Activated CD4-positive, alpha-beta T cell treated with anti-CD3 and anti-CD28 coated beads, Interleukin-2, amount 50 U/mL, for 4 hours (primary cell): ENCODE data around the gene ABHD16A.

Source experiments
- DNase-seq, 2 experiments: peaks; one replicate each; pipeline ENCODE4 v3.0.0-alpha.2; 2020

ABHD16A gene

DNA sequence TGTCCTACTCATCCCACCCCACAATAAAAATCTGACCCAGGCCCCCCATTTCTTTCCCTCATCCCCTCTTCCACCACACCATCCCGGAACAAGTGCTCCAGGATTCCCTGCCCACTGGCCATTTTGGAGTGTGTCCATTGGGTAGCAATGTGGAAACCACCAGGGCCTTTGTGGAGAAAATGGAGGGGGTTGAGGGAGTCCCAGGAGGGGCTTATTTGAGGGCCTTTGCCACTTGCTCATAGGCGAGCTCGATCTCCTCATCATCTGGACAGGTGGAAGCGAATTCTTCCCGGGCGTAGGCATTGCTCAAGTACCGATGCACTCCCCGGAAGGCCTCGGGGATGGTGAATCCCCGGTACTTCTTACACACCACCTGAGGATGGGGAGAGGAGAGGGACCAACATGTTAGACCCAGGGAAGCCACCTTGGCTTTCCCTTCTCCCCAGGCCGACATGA is 27.5 kb upstream of the ABHD16A start:
- no peak for DNase-seq

DNA sequence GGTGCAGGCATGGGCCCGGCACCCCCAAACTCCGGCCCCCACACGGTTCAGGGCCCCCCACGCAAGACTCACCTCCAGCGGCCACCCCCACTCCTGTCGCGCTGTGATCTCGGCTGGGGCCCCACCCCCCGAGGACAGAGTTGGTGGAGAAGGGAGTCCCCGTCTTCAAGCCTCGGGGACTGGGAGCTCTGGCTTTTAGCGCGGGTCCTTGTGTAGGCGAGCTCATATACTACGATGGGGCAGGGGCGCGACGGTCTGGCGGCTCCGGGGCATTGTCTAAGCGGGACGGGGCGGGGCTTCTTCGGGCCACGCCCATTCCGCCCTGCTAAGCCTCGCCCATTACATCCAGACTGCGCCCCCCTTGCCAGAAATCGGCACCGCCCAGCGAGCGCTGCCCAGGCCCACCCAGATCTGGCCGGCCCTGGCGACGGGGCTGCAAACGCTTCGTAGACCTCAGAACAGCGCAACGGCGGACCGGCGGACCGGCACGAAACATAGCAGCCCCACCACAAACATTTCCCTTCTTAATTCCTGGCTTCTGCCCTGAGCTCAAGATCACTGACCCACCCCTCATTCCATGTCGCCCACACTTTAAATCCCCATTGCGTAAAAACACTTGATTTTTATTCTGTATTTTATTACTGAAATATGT is 27.0 kb upstream of the ABHD16A start:
- peak; percentile 39 to 42 for DNase-seq

DNA sequence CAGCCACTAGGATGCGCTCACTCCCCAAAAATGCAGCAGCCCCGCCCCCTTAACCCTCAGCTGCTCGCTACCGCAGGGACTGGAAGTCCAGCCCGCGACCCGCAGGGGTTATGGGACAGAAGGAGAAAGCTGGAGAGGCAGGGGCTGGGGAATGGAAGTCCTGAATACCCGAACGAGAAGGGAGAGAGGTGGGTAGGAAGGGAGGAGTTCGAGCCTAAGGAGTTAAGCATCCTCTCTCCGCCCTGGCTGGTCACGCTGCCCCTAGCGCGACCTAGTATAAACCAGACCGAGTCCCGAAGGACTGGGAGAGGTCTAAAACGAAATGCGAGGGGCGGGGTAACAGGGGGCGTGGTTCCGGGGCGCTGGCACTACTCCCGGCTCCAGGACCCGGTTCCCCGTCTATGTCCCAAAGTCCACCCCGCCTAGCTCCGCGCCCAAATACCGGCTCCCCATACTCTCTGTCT is 26.4 kb upstream of the ABHD16A start:
- DNase-seq = peak; percentile 75 to 77

GRCh38 chr6:31728767-31729514 is 25.8 kb upstream of the ABHD16A start, which contains the start of gene DDAH2:
TSS of gene DDAH2 (minus strand) at chr6:31729299. CDS start at chr6:31729161, 138 bp downstream.
- DNase-seq = no peak

DNA sequence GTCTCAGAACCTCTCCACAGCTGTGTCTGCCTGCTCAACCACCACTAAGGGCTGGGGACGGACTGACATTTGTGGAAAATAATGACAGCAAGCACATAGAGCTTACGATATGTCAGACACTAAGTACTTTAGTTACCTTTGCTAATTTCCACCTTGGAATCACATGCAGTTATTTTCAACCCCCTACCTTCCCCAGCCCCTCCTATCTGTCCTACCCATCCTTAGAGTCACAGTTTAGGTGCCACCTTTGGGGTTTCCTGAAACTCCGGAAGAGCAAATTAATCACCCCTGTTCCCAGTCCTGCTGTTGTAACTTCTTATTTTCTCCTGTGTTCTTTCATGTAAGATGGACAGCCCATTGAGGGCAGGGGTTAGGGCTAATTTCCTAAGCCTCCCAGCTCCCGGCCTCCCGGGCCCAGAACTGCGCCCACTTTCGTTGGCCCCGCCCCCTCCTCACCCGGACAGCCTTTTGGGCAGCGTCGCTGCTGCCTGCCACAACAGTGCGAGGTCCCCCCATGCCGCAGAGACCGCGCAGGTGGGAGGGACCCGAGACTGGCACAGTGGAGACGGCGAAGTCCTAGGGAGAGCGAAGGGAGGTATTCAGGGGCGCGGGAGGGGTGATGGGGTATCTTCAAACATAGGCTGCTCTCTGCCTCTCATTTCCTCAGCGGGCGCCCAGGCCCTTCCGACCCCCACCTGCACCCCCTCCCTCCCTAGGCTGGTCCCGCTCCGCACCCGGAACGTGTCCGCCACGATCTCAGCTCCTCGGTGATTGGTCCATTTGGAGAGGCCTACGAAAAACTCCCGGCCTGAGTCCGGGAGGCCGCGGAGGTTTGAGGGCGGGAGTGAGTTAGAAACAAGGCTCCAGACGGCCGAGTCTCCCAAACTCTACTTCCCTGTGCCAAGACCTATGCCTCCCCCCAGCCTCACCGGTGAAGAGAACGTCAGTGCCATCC is 24.9 kb upstream of the ABHD16A start:
- no peak for DNase-seq

DNA sequence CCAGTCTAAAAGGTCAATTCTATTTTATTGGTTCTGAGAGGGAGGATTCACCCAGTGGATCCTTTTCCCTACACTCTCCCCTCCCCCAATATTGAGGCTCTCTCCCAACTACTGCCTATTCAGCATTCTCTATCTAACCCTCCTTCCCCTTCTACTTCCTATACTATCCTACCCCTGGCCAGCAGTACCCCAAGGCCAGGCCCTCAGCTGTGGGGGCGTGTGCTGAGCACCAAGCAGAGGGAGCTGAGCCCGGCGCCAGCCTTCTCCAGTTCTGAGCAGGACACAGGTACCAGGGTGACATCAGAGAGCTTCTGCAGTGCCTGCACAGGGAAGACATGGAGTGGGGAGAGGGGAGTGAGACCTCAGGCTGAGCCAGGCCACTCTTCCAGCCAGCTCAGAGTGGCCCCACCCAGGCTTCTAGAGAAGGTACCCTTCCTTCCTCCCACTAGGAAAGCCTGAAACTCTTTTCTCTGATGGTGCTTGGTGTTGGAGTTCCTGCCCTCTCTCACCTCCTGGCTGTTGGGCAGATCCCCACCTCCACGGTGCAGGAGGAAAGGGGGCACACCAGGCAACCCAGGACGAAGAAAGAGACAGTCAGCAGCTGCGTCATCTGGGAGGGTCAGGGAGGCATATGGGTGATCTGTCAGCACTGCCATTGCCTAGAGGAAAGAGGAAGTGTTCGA is 24.1 kb upstream of the ABHD16A start:
- DNase-seq = no peak

DNA sequence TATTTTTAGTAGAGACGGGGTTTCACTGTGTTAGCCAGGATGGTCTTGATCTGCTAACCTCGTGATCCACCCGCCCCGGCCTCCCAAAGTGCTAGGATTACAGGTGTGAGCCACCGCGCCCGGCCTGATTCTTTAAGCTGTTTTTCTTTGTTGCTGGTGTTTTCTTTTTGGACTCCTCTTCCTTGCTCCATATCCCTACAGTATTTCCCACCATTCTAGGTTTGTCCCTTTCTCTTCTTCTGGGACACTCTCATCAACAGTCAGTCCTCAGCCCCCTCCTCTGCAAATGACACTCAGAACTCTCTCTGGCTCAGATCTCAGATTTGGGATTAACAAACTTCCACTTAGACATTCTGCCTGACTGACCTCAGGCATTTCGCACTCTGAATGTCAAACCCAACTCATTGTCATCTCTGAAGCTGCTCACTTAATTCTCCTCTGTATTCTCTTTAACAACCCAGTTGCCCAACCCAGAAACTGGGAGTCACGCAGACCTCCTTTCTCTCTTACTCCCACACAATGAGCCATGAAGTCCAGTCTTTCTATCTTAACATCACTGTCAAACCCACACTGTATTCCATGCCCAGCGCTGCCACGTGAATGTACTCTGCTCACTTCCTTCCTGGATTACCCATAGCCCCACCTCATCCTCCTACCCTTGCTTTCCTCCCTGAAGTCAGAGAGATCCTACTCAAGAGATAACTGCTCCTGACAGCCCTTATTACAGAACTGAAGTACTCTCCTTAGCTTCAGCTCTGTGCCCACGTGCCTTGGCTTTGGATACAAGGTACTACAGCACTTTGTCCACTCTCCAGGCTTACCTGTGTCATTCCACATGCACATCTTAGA is 22.6 kb upstream of the ABHD16A start:
- DNase-seq = no peak

DNA sequence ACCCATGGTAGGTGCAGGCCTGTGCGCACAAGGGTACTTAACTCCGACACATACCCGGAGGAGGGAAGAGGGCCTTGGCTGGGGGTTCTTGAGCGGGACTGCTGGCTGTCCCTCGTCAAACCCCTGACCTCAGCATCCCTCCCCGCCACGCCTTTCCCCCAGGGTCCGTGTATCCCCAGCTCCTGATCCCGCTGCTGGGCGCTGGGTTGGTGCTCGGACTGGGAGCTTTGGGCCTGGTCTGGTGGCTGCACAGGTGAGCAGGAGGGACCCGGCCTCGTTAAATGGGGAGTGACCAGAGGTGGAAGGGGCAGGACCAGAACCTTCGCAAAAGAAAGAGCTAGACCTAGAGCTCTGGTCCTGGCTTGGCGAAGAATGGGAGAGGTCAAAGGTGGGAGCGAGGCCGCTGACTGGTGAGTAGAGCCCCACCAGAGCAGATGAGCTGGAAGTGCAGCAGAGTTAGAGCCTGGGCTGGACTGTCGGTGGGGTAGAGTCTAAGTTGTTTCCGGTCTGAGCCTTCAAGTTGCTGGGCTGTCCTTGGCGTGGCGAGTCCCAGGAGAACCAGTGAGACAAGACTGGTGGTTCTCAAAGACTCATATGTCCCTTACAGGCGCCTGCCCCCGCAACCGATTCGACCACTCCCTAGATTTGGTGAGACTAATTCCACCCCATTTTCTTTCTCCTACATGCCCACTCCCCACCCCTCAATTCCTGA is 21.0 kb upstream of the ABHD16A start:
- DNase-seq = no peak

- no peak for DNase-seq
These were observed 20.3 kb upstream of the ABHD16A start, which contains the start of gene MPIG6B for GRCh38 chr6:31723245-31723979. TSS of gene MPIG6B (plus strand) at chr6:31723373. CDS start at chr6:31723384, 11 bp downstream.

DNA sequence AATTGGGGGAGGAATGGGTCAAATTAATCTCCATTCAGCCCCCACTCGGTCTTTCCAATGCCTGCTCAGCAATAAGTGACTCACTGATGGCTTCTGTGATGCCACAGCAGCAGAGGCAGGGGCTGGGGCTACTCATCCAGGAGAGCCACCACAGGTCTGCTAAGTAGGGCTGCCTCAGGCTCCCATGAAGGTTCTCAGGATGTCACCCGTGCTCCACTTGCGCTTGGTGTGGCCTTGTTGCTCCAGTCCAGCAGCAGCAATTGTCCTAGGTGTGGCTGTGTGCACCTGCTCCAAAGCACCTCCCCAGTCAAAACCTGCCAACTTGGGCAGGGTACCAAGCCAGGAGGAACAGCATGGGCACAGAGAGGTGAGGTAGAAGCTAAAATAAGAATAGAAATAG is 19.0 kb upstream of the ABHD16A start:
- DNase-seq = no peak

DNA sequence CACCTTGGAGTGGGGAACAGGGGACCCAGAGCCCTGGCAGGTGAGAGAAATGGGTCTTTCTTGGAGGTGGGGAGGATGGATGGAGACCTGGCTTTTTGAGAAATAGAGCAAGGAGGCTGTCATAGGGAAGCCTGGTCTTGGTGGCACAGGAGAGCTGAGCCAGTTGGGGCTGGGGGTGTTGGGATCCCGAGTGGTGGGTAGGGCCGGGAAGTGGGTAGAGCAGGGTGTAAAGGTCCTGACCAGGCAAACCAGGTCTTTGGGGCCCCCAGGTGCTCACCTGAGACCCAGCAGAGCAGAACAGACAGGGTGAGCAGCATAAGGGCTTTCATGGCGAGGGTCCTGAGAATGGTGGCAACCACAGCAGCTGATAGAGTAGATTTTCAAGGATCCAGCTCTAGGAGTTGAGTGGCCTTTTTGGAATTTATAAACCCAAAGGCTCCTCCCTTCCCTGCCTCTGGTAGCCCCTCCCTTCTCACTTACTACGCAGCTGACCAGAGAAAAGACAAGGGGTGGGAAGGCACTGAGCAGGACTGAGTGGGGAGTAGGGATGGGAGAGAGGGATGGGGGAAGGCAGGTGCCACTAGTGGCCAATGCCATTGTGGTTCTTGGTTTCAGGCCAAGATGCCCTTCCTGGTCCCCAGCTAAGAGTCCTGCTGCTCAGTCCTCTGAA is 18.4 kb upstream of the ABHD16A start, which contains the start of gene LY6G6C:
Gene LY6G6C, minus strand, starts transcription at position 396 of the 670 bp plus-strand sequence. Its CDS starts 67 bp downstream, at position 329.
- DNase-seq = no peak

DNA sequence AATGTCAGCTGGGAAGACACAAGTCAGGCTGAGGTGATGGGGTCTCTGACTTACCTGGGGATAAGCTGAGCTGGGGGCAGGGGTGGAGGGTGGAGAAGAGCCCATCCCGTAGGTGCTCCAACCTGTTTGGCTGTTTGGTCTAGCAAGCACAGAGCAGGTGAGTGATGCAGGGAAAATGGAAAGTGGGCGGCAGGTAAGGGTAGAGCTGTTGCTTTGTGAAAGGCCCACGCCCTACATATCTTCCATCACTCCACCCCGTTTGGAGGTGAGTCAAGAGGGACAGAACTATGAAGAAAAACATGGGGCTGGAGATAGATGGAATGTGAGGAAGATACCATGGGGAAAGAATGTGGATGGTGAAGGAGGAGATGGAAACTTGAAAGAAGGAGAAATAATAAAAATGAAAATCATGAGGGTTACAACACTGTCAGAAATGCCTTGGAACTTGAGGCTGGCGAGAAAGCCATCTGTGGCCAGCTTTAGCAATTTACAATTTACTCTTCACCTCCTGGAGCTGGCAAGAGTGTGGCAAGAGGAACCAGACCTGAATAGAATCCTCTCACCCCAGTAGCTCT is 17.2 kb upstream of the ABHD16A start:
- no peak for DNase-seq

DNA sequence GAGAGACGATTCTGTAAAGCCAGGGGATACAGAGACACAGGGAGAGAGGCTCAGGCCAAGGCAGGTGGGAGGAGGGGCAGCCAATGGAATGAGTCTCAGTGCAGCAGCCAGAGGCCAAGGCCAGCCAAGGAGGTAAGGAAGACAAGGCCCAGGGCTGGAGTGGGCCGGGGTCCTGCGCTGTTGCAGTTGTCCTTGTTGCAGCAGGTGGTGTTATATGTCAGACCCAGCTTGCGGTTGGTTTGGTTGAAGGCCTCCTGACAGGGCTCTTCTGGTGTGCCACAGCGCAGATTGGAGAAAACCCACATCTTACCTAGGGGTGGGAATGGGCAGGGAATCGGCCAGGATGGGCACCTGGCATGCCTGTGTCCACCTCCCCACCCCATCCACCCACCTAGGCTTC is 15.9 kb upstream of the ABHD16A start:
- no peak for DNase-seq

- DNase-seq = no peak
These were observed 15.1 kb upstream of the ABHD16A start for GRCh38 chr6:31718265-31718664.

DNA sequence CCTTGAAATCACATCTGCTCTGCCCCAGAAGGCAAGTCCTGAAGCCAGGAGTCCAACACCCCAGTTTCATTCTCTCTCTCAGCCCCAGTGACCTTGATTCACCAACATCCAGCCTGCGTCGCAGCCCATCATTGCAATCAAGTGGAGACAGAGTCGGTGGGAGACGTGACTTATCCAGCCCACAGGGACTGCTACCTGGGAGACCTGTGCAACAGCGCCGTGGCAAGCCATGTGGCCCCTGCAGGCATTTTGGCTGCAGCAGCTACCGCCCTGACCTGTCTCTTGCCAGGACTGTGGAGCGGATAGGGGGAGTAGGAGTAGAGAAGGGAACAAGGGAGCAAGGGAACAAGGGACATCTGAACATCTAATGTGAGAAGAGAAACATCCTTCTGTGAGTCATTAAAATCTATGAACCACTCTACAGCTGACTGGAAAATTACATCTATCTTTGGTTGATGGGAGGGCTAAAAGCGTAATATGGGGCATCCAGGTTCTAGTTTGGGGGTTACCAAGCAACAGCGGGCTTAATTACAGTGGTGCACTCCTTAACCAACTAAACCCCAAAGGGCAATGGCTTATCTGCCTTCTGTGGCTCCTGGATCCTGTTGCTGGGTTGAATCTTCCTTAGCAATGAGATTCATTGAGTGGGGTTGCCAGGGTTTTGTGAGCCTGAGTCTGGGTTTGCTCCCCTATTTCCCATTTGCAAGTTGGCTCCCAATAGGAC is 14.5 kb upstream of the ABHD16A start:
- DNase-seq = no peak

DNA sequence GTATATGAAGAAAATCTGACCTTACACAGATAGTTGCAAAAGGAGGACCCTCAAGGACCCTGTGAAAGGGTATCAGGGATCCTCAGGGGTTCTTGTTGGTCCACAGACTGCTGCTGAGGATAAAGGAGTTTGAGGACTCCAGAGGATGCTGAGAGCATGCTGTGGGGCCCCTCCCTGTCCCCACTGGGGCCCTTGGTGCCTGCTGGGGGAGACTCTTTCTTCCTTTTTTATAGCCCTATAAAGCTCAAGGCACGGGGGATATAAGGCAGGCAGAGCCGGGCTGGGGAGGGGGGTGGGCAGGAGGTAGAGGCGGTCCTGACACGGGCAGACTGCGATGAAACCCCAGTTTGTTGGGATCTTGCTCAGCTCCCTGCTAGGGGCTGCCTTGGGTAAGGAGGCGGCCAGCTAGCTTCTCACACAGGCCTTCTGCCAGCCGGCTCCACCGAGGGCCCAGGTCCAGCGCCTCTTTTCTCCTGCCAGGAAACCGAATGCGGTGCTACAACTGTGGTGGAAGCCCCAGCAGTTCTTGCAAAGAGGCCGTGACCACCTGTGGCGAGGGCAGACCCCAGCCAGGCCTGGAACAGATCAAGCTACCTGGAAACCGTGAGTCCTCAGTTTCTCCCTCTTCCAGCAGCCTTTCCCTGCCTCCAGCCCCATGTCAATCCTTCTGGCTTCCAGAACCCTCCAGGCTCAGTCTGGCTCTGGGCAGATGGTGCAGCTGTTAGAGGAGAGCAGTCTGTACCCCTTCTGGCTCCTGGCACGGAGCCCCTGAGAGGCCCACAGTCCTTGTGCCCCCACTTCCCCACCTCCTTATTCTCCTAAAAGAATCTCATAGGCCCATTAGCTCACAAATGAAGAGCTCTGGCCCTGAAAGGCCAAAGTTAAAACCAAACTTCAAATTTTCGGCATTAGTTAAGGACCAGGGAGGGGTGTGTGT is 12.2 kb upstream of the ABHD16A start, which contains the start of gene LY6G6D:
Gene LY6G6D, plus strand, starts transcription at position 327 of the 937 bp plus-strand sequence. Its CDS starts 8 bp downstream, at position 335.
- DNase-seq = no peak
